ENCODE measurements around the gene IQCK. TPM values are rescaled to one million over a fixed set of nuclear protein-coding genes. Genes with fewer than 3 reads are reported as not detected.

The IQCK gene
- polyA plus RNA-seq, 1 experiment, result 4.5 TPM

GRCh38 chr16:19737306-19738038 lies 19.4 kb downstream of the IQCK start:
- Histone ChIP-seq H3K27me3 (ENCODE audit: control insufficient read depth, insufficient read depth, low read length) (no peaks in the 10 kb centered on the region), H3K4me3 (ENCODE audit: low read depth, low read length) (no peak overlapping the region), H3K36me3 (ENCODE audit: control insufficient read depth, insufficient read depth, low read length) (no peaks in the 10 kb centered on the region)
- no peak for DNase-seq (ENCODE audit: low read depth)
- POLR2A ChIA-PET, result no interaction called here
- CTCF ChIA-PET, result interaction anchor here (1.0 kb wide), 1 partner anchor 57 kb away, joined by 3 read pairs; no protein-coding TSS in a partner anchor
- TF ChIP-seq CTCF (IDR thresholded peaks at IDR 0.05; ENCODE audit: insufficient read depth, low read depth, low read length), result no peak

- Histone ChIP-seq H3K4me3 (ENCODE audit: low read depth, low read length) (no peak overlapping the region), H3K36me3 (ENCODE audit: control insufficient read depth, insufficient read depth, low read length) (no peaks in the 10 kb centered on the region), H3K27me3 (ENCODE audit: control insufficient read depth, insufficient read depth, low read length) (no peaks in the 10 kb centered on the region)
- POLR2A ChIA-PET, result no interaction called here
- no peak for TF ChIP-seq CTCF (IDR thresholded peaks at IDR 0.05; ENCODE audit: insufficient read depth, low read depth, low read length)
- DNase-seq (ENCODE audit: low read depth), result no peak
- CTCF ChIA-PET, result no interaction called here
These were observed 23.3 kb downstream of the IQCK start for GRCh38 chr16:19741354-19741753.

GRCh38 chr16:19743816-19744159 lies 25.7 kb downstream of the IQCK start:
- TF ChIP-seq CTCF (IDR thresholded peaks at IDR 0.05; ENCODE audit: insufficient read depth, low read depth, low read length), result no peak
- H3K27me3 ChIP-seq (ENCODE audit: control insufficient read depth, insufficient read depth, low read length), result no peaks in the 10 kb centered on the region
- CTCF ChIA-PET, result interaction anchor here (0.5 to 1.5 kb wide), 3 partner anchors 15 to 30 kb away, joined by 3 to 5 read pairs (median 4); no protein-coding TSS in a partner anchor
- no peaks in the 10 kb centered on the region for H3K36me3 ChIP-seq (ENCODE audit: control insufficient read depth, insufficient read depth, low read length)
- POLR2A ChIA-PET, result no interaction called here
- H3K4me3 ChIP-seq (ENCODE audit: low read depth, low read length), result no peak overlapping the region
- no peak for DNase-seq (ENCODE audit: low read depth)

GRCh38 chr16:19744670-19745069 lies 26.6 kb downstream of the IQCK start:
- Histone ChIP-seq H3K27me3 (ENCODE audit: control insufficient read depth, insufficient read depth, low read length) (no peaks in the 10 kb centered on the region), H3K4me3 (ENCODE audit: low read depth, low read length) (no peak overlapping the region), H3K36me3 (ENCODE audit: control insufficient read depth, insufficient read depth, low read length) (no peaks in the 10 kb centered on the region)
- ChIA-PET CTCF (no interaction called here), POLR2A (no interaction called here)
- DNase-seq (ENCODE audit: low read depth), result no peak
- no peak for TF ChIP-seq CTCF (IDR thresholded peaks at IDR 0.05; ENCODE audit: insufficient read depth, low read depth, low read length)

GRCh38 chr16:19745286-19746010 lies 27.4 kb downstream of the IQCK start:
- no peak for TF ChIP-seq CTCF (IDR thresholded peaks at IDR 0.05; ENCODE audit: insufficient read depth, low read depth, low read length)
- Histone ChIP-seq H3K36me3 (ENCODE audit: control insufficient read depth, insufficient read depth, low read length) (no peaks in the 10 kb centered on the region), H3K4me3 (ENCODE audit: low read depth, low read length) (no peak overlapping the region), H3K27me3 (ENCODE audit: control insufficient read depth, insufficient read depth, low read length) (no peaks in the 10 kb centered on the region)
- peak; percentile 13 for DNase-seq (ENCODE audit: low read depth)
- POLR2A ChIA-PET, result no interaction called here
- CTCF ChIA-PET, result interaction anchor here (0.7 kb wide), 1 partner anchor 11 kb away, joined by 3 read pairs; no protein-coding TSS in a partner anchor

Measured in BJ (cell line).